GM21723 (cell line): Measurements from ENCODE around the gene RSRC1.
"Not testable (repeated sequence)": the region's sequence is repeated elsewhere in the genome, so short reads cannot be mapped to it uniquely, and the experiment has no call there.

Experiments
- ATAC-seq: cut with Tn5 transposase; IDR thresholded peaks from one replicate; pipeline ENCODE4 v1.9.1; 2021; ENCODE audit warnings: mild to moderate bottlenecking, moderate library complexity; ENCODE audit not compliant: unreplicated experiment

Gene RSRC1

DNA sequence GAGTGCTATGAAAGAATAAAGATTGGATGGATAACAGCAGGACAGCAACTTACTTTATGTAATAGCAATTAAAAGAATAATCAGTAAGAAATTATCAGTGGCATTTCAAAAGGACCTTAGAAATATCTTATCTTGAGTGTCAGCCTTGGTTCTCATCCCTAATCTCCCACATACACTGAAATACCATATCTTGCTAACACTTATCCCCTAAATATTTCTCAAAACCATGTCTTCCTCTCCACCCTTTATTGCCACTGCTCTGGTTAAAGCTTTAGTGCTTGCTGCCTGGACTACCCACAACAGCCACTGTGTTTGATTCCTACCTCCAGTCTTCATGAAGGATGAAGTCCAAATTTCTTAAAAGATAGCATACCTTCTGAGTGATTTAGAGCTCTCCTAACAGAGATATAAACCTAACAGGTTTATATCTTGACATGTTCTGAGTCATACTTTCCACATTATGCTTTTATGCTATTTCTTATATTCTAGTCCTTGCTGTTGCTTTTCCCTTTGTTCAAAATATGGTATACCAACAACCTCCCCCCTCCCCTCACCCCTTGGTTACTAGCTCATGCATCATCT is 202.8 kb downstream of the RSRC1 start:
- no peak for ATAC-seq

DNA sequence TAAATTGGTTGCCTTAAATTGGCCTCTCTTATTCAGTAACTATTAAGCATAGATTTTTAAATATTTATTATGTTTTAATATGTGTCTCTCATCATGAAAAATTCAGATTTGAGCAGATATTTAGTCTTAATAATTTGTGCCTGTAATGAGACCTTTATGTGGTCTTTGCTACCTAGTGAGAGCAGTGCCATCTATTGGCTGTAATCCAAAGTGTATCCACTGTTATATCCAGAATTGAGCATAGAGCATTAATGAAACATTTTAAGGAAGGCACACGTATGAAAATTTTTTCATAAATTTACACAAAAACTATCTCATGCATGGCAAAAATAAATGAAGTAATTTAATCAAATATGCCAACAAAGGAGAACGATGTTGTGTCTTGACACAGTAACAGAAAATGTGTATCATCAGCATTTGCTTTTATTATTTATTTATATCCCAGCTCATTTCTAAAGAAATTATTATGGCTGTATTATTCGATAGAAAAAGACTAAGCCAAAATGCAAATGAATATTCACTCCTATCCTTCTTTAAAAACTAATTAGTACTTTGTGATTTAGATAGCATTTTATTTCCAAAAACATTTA is 203.5 kb downstream of the RSRC1 start:
- ATAC-seq, result peak; percentile 72

DNA sequence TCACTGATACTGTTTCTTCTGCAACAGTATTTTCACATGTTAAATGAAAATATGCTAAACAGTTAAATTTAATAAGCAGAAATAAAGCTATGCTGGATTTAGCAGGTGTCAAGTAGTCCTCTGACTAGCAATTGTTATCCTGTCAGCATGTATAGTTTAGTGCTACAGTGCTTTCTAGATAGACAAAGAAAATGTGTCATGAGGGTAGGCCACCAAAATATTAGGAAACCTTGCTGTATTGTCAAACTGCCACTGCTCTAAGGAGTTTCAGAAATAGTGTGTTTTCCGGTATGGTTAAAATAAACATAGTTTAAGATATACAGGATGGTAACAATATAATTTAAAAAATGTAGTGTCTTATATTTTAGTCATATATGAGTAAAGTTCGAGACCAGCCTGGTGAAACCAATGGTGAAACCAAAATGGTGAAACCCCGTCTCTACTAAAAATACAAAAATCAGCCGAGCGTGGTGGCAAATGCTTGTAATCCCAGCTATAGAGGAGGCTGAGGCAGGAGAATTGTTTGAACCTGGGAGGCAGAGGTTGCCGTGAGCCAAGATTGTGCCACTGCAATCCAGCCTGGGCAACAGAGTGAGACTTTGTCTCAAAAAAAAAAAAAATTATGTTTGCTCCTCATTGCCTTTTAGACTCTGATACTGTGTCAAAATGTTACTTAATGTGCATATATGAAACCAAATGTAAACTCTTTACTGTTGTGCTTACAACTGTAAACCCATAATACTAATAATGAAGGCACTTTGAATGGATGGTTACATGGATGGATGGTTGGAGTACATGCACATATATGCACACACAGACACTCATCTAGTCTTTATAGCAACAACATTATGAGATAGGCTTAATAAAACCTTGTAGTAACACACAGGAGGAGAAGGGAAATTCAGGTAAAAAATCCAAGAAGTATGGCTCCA is 204.8 kb downstream of the RSRC1 start:
- peak; percentile 47 for ATAC-seq

DNA sequence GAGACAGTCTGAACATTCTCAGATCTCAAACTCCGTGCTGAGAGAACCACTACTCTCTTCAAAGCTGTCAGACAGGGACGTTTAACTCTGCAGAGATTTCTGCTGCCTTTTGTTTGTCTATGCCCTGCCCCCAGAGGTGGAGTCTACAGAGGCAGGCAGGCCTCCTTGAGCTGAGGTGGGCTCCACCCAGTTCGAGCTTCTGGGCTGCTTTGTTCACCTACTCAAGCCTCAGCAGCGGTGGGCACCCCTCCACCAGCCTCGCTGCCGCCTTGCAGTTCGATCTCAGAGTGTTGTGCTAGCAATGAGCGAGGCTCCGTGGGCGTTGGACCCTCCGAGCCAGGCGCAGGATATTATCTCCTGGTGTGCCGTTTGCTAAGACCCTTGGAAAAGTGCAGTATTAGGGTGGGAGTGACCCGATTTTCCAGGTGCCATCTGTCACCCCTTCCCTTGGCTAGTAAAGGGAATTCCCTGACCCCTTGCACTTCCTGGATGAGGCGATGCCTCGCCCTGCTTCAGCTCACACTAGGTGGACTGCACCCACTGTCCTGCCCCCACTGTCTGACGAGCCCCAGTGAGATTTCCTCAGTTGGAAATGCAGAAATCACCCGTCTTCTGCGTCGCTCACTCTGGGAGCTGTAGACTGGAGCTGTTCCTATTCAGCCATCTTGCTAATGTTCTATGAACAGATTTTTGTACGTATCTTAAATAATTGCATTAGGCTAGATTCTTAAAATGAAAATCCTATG is 220.0 kb downstream of the RSRC1 start:
- not testable (repeated sequence) for ATAC-seq

DNA sequence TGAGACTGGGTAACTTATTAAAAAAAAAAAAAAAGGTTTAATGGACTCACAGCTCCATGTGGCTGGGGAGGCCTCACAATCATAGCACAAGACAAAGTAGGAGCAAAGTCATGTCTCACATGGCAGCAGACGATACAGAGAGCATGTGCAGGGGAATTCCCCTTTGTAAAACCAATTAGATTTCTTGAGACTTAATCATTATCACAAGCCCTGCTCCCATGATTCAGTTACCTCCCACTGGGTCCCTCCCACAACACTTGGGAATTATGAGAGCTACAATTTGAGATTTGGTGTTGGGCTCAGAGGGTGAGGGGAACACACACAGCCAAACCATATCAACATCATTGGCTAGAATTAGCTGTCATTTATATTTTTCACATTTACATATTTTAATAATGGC is 221.0 kb downstream of the RSRC1 start:
- ATAC-seq, result no peak

DNA sequence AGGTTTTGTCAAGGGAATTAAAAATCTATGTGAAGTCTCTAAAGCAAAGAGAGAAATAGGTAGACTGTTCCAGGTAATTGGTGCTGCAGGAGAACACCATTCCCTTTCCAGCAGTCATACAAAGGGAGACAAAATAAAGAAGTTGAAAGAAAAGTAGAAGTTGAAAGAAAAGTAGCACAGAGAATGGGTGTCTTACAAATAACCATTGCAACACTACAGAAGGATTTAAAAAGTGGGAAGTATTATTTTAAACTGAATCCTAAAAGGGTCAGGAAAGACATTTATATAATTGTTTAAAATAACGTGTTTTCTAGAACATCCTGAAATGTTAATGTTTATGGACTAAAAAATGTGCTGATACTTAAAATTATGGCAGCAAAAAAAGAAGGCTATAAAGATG is 223.8 kb downstream of the RSRC1 start:
- no peak for ATAC-seq

DNA sequence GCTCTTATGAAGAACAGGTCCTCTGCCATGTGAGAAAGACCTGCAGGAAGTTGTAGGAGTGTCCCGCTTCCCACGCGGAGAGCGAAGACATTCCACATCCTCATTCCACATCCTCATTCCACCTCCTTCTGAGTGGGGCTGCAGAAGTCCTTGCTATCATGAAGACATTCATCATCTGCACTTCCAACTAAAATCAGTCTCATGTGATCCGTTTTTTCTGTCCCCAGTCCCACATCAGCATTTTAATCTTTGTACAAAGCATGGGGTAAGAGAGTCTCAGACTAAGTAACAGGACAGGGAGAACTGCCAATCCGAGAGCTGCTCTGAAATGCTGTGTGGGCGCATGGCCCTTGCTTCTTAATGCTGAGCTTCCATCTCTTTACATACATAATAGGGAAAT is 227.2 kb downstream of the RSRC1 start:
- ATAC-seq, result no peak

DNA sequence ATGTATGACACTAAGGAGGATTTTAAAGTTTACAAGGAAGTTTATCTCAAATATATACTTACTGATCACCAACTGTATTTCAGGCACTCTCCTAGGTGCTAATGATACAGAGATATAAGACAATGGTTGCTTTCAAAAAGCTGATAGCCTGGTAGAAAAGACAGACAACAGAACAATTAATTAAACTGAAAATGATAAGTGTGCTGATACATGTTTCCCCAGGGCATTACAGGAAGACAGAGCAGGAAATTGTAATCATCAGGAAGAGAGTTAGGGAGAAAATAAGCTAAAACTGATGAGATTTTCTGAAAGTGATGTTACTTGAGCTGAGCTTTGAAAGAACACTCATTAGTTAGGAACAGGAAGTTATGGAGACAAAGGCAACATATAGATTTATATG is 229.7 kb downstream of the RSRC1 start:
- ATAC-seq, result no peak

DNA sequence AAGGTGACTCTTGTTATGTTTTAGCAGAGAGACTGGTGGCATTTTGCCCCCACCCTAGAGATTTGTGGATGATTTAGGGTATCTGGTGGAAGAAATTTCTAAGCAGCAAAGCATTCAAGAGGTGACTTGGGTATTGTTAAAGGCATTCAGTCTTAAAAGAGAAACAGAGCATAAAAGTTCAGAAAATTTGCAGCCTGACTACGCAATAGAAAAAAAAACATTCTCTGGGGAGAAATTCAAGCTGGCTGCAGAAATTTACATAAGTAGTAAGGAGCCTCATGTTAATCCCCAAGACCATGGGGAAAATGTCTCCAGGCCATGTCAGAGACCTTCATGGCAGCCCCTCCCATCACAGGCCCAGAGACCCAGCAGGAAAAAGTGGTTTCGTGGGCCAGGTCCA is 231.1 kb downstream of the RSRC1 start:
- ATAC-seq, result not testable (repeated sequence)

DNA sequence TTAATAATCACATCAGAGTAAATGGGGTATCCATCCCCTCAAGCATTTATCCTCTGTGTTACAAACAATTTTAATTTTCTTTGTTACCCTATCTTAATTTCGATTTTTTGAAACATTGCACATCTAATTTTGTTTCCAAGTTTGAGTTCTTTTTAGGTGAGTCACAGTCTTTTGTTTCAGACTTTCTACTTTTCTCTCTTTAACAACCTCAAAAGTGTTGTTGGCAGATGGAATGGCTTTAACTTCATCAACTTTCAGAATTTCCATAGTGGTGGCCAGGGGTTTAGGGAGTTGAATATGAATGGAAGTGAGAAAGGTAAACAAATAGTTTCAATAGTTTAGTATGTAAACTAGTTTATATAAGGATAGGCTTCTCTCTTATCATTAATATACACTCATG is 238.1 kb downstream of the RSRC1 start:
- no peak for ATAC-seq

DNA sequence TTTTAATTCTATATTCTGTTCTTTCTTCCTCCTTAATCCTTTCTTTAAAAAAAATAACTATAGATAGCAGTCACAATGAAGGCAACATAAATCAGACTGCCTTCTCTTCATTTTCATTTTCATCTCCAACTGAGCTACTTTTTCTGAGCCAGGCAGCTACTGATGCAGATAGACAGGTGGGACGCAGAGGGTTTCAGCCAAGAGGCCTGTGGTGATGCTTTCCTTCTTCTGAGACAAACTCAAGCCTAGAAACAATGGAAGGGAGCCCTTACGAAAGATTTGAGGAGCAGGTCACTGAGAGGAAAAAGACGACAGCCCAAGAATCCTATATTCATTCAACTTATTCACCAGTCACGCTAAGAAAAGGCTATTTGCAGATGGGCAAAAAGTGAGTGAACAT is 241.1 kb downstream of the RSRC1 start:
- ATAC-seq, result no peak

DNA sequence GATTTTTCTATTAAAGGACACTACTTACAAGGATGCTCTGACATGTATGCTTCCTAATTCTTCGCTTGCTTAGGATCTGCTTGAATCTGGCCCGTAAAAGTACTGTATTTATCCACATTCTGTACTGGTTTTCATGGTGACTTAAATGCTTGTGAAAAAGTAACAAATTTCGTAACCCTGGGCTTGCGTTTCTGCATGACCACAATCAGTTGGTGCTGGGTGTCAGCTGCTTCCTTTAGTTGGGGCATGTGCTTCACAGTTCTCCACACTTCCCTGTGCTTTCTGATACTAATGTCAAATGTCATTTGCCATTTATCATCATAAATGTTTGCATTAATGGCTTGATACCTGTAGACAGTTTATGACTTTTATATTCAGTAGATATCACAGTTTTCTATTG is 242.7 kb downstream of the RSRC1 start:
- ATAC-seq, result peak; percentile 46

DNA sequence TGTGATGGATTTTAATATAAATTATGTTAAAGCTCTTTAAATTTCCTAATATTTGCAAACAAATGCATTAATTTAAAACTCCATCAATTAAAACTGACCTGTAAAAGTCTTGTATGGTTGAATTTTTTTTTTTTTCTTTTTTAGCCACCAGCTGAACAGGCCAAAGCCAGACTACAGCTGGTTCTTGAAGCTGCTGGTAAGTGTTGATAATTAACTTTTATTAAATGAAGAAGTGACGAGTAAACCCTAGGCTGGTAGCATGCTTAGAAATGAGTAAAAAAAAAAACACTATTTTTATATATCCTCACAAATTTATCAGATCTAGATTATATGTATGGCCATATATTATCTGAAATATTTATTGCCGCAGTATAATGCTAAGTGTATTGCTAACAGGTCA is 244.8 kb downstream of the RSRC1 start:
- ATAC-seq, result no peak

DNA sequence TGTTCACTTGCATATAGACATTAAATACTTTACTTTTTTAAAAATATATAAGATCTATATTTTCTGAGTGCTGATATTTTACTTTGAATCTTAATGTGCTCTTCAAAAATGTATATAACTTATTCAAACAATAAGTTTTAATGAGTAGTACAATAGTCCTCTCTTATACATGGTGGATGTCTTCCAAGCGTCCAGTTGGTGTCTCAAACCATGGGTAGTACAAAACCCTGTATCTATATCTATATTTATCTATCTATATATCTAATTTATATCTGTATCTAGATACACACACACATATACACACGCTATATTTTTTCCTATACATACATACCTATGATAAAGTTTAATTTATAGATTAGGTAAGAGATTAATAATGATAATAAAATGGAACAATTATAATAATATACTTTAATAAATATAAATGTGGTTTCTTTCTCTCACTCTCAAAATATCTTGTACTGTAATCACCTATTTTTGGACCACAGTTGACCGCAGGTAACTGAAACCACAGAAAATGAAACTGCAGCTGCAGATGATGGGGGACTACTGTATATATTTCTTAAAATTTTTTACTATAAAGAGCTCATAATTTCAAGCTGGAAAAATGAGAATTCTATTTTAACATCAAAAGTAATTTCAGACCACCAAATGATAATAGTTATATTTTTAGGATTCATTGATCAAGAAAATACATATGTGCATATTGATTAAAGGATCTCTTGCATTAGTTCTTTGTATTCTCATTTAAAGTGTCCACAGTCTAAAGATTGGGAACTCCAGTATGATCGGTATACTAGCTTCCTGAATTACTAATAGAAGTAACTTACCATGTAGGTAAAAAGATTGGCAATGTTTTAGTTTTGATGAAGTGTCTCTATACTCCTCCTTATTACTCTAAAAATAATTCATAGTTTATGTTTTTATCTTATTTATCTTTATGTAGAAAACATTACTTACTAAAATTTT is 246.0 kb downstream of the RSRC1 start:
- ATAC-seq, result peak; percentile 97

DNA sequence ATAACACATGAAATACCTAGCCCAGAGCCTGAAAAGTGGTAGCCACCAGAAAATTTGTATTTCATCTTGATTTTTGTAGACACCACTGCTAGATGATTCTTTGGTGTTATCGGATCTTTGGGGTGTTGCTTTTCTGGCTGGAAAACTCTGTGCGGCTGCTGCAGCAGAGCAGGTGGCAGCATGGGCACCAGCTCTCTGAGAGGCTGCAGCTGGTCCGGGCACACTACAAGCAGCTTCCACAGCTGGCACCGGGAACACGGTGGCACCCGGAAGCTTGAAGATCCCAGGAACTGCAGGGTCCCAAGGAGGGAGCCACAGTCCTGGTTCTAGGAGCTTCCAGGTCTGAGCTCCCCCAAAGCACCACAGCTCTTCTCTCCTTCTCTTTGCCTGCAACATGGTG is 249.4 kb downstream of the RSRC1 start:
- ATAC-seq, result no peak

DNA sequence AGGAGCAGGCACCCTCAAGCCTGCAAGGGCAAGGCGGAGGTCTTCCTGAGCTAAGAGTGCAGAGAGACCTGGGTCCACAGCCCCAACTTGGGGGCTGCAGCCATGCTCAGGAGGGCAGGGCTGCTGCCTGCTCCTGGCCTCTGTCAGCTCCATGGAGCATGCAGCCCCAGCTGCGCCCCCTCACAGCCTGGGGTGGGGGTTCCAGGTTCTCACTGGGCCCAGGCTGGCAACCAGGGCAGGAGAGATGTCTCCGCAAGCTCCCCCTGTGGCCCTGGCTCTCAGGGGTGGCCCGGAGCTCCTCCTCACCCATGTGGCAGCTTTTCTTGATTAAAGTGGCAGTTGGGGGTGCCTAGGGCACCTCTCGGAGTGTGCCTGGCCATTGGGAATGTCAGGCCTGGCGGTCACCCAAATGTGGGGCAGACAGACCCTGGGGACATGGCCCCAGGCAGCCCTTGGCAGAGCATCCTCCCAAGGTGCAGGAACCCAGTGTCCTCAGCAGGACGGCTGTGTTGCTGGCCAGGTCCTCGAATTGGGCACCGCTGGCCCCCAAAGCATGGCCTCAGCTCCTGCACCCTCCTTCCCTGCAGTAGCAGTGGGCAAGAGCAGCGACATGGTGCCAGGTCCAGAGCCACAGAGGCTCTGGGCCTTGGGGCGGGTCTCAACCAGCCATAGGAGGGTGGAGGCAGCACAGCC is 251.0 kb downstream of the RSRC1 start:
- no peak for ATAC-seq

DNA sequence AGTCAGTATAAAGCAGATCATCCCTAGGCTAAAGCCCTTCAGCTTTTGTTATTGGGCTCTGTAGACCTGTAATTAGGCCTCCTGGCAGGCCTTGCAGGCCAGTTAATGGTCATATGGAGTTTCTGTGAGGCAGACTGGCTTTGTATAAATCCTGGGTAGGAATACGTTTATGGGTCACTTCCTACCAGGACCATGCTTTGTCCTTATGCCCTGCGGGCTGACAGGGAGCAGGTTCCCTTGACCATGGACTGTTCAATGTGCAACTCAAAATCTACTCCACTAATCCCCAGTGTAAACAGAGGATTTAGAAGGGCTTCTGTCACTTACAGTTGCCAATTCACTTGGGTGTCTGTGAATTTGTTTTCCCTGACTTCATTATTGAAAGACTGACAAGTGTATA is 258.4 kb downstream of the RSRC1 start:
- no peak for ATAC-seq

DNA sequence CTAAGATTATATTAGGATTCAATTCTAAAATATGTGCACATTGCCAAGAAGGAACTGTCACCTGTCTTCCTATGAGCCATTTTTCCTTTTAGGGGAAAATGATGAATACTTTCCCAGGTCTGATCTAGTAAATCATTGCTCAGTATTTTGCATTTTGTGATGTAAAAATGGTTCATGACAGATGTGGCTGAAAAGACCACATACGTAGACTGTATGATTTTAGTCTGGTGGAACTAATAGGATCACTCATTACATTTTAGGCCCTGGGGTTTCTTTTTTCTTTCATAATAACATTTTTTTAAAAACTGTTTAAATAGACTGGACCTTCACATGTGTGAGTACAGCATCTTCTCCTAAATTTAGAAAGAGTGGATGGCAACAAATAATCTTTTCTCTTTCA is 259.4 kb downstream of the RSRC1 start:
- no peak for ATAC-seq

DNA sequence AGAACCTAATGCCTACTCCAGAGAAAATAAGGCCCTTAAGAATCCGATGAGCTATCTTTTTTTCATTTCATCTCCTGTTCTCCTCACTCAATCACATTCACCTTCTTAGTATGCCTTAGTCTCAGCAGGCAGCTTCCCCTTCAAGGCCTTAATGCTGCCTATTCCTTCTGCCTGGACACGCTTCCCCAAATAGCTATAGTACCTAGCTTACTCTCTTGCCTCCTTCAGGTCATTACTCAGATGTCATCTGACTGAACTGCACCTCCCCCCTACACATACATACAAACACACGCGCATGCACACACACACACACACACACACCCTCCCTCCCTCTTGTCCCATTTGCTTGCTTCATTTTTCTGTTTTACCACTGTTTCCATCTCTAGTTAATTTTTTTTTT is 269.6 kb downstream of the RSRC1 start:
- no peak for ATAC-seq
